Measurements from ENCODE around the gene CHCHD1. TPM values are rescaled to one million over a fixed set of nuclear protein-coding genes. Genes with fewer than 3 reads are reported as not detected.

CHCHD1 gene
- total RNA-seq, 4 donors from 2014 or later = 12.7 to 26.0 (median 22.5) TPM

DNA sequence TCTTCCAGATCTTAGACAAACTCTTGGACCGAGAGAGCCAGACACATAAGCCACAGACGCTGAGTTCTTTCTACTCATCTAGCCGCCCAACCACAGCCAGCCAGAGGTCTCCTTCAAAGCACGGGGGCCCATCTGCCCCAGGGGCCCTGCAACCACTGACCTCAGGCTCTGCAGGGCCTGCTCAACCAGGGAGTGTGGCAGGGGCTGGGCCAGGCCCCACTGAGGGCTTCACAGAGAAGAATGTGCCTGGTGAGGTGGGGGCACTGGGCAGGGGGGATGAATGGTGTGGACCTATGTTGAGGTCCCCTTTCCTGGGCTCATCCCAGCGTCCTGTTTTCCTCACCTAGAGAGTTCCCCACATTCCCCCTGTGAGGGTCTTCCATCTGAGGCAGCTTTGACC lies 14.9 kb downstream of the CHCHD1 start:
- WGBS = 83% methylated on average over 3 of the region's 5 CpGs
- Histone ChIP-seq H3K9me3 (no peaks in the 10 kb centered on the region), H3K27me3 (no peaks in the 10 kb centered on the region), H3K27ac (no peak overlapping the region), H3K36me3 (peaks cover 100% of the 10 kb centered on the region), H3K4me3 (no peak overlapping the region), H3K4me1 (no peaks in the 10 kb centered on the region)
- TF ChIP-seq EP300 (IDR thresholded peaks at IDR 0.05) (no peak), CTCF (IDR thresholded peaks at IDR 0.05) (no peak), POLR2A (IDR thresholded peaks at IDR 0.05) (no peak), POLR2AphosphoS5 (IDR thresholded peaks at IDR 0.05) (no peak)
- DNase-seq (ENCODE audit: low spot score in 2 of 2) = no peak

GRCh38 chr10:73797324-73798025 lies 15.6 kb downstream of the CHCHD1 start:
- H3K27ac ChIP-seq = no peak overlapping the region
- no peak for TF ChIP-seq CTCF (IDR thresholded peaks at IDR 0.05)
- no peak for TF ChIP-seq POLR2AphosphoS5 (IDR thresholded peaks at IDR 0.05)
- TF ChIP-seq EP300 (IDR thresholded peaks at IDR 0.05) = no peak
- TF ChIP-seq POLR2A (IDR thresholded peaks at IDR 0.05) = no peak
- no peaks in the 10 kb centered on the region for H3K27me3 ChIP-seq
- 91% methylated on average over 15 of the region's 19 CpGs for WGBS
- peaks cover 100% of the 10 kb centered on the region for H3K36me3 ChIP-seq
- DNase-seq (ENCODE audit: low spot score in 2 of 2) = no peak
- H3K9me3 ChIP-seq = no peaks in the 10 kb centered on the region
- H3K4me1 ChIP-seq = peaks cover 4% of the 10 kb centered on the region
- H3K4me3 ChIP-seq = no peak overlapping the region

GRCh38 chr10:73798087-73798486 lies 16.2 kb downstream of the CHCHD1 start:
- DNase-seq (ENCODE audit: low spot score in 2 of 2) = no peak
- H3K4me3 ChIP-seq = no peak overlapping the region
- H3K27ac ChIP-seq = no peak overlapping the region
- peaks cover 100% of the 10 kb centered on the region for H3K36me3 ChIP-seq
- WGBS = 88% methylated on average over 6 of the region's 6 CpGs
- H3K9me3 ChIP-seq = no peaks in the 10 kb centered on the region
- peaks cover 8% of the 10 kb centered on the region for H3K4me1 ChIP-seq
- H3K27me3 ChIP-seq = no peaks in the 10 kb centered on the region
- TF ChIP-seq POLR2A (IDR thresholded peaks at IDR 0.05) (no peak), CTCF (IDR thresholded peaks at IDR 0.05) (no peak), EP300 (IDR thresholded peaks at IDR 0.05) (no peak), POLR2AphosphoS5 (IDR thresholded peaks at IDR 0.05) (no peak)

DNA sequence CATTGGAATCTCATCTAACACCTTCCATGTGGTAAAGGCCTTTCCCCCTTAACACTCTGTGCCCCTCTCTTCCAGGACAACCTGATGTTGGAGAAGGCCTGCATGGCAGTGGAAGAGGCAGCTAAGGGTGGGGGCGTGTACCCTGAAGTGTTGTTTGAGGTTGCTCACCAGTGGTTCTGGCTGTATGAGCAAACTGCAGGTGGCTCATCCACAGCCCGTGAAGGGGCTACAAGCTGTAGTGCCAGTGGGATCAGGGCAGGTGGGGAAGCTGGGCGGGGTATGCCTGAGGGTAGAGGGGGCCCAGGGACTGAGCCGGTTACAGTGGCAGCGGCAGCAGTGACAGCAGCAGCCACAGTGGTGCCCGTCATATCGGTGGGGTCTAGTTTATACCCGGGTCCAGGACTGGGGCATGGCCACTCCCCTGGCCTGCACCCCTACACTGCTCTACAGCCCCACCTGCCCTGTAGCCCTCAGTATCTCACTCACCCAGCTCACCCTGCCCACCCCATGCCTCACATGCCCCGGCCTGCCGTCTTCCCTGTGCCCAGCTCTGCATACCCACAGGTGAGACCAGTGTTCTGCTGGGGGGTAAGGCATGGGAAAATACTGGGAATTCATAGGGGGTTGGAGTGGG lies 17.2 kb downstream of the CHCHD1 start:
- Histone ChIP-seq H3K36me3 (peaks cover 100% of the 10 kb centered on the region), H3K4me3 (no peak overlapping the region), H3K27me3 (no peaks in the 10 kb centered on the region), H3K9me3 (no peaks in the 10 kb centered on the region), H3K27ac (no peak overlapping the region), H3K4me1 (peaks cover 16% of the 10 kb centered on the region)
- TF ChIP-seq EP300 (IDR thresholded peaks at IDR 0.05) = no peak
- TF ChIP-seq CTCF (IDR thresholded peaks at IDR 0.05) = no peak
- TF ChIP-seq POLR2AphosphoS5 (IDR thresholded peaks at IDR 0.05) = no peak
- TF ChIP-seq POLR2A (IDR thresholded peaks at IDR 0.05) = no peak
- 69% methylated on average over 10 of the region's 10 CpGs for WGBS
- DNase-seq (ENCODE audit: low spot score in 2 of 2) = no peak

DNA sequence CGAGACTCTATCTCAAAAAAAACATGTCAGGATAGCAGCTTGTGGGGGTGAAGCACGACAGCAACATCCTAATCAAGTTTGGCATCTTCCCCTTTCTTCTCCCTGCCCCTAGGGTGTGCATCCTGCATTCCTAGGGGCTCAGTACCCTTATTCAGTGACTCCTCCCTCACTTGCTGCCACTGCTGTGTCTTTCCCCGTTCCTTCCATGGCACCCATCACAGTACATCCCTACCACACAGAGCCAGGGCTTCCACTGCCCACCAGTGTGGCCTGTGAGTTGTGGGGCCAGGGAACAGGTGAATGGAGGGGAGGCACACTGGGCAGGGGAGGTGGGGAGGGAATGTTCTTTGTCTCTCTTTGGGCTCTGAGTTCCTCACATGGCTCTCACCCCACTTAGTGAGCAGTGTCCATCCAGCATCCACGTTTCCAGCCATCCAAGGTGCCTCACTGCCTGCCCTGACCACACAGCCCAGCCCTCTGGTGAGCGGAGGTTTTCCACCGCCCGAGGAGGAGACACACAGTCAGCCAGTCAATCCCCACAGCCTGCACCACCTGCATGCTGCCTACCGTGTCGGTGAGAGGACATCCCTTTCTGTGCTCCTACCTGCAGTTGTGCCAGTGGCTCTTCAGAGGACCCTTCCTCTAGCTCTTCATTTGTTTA lies 18.2 kb downstream of the CHCHD1 start:
- 72% methylated on average over 9 of the region's 9 CpGs for WGBS
- peaks cover 17% of the 10 kb centered on the region for H3K4me1 ChIP-seq

More for the DNA sequence above, 18.2 kb downstream of the CHCHD1 start:
- DNase-seq (ENCODE audit: low spot score in 2 of 2) = no peak
- H3K27me3 ChIP-seq = no peaks in the 10 kb centered on the region
- no peak overlapping the region for H3K4me3 ChIP-seq
- H3K27ac ChIP-seq = no peak overlapping the region
- no peaks in the 10 kb centered on the region for H3K9me3 ChIP-seq
- peaks cover 100% of the 10 kb centered on the region for H3K36me3 ChIP-seq
- TF ChIP-seq POLR2AphosphoS5 (IDR thresholded peaks at IDR 0.05) (no peak), POLR2A (IDR thresholded peaks at IDR 0.05) (no peak), CTCF (IDR thresholded peaks at IDR 0.05) (no peak), EP300 (IDR thresholded peaks at IDR 0.05) (no peak)

All from suprapubic skin (tissue), 4 donors.